ENCODE data around the gene MYO1D. TPM values are rescaled to one million over a fixed set of nuclear protein-coding genes. Genes with fewer than 3 reads are reported as not detected.

The MYO1D gene
- total RNA-seq, 1 experiment from 2014 or later, result 1.3 TPM

DNA sequence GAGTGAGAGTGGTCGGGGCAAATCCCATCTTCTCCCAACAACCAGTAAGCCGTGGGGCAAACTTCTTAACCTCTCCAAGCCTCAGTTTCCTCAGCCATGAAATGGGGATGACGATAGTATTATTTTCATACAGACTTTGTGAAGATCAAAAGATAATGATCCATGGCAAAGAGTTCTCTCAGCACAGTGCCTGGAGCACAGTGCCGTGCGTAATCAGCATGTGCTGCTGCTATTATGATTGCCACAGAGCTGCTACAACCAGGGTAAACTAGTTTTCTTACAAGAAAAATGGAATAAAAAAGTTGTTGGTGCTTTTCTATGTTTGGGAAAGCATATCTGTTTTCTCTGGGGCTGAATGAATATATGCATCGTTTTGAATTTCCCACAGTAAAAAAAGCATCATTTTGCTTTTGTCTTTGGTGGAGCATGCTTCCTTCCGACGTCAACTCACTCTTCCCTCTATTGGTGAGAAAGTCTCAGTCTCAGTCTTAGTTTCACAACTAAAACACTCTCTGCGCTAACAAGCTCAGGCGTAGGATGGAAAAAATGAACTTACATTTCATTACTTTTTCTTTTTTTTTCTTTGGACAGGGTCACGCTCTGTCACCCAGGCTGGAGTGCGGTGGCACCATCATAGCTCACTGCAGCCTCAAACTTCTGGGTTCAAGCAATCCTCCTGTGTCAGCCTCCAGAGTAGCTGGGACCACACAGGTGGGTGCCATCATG lies 352.9 kb downstream of the MYO1D start:
- POLR2A ChIA-PET, result interaction anchor here (0.6 kb wide), 1 partner anchor 246 kb away, joined by 3 read pairs; no protein-coding TSS in a partner anchor
- no peaks in the 10 kb centered on the region for H3K36me3 ChIP-seq (ENCODE audit: control insufficient read depth, insufficient read depth, low read length)
- H3K9me3 ChIP-seq (ENCODE audit: control insufficient read depth, insufficient read depth, low read depth, low read length), result no peaks in the 10 kb centered on the region
- peaks cover 4% of the 10 kb centered on the region; the same call in 1 of the 2 replicates for H3K4me1 ChIP-seq (ENCODE audit: control insufficient read depth, insufficient read depth, low read length)
- intact Hi-C loops (cut with micrococcal nuclease; ENCODE audit: unreplicated experiment) (no loop called here), in situ Hi-C loops (cut with HindIII; ENCODE audit: low pct_unique_long_range_greater_than_20kb, low sequenced_read_pairs) (no loop called here)
- ATAC-seq, result no peak
- H3K4me3 ChIP-seq (ENCODE audit: low read depth in 2 of 2, low read length in 2 of 2), result no peak overlapping the region
- H3K27ac ChIP-seq (ENCODE audit: low read length), result no peak overlapping the region
- BruUV-seq (replicated peaks), result no TSS peak
- no peak for DNase-seq (ENCODE audit: low read depth, low spot score)
- CTCF ChIA-PET, result no interaction called here
- H3K27me3 ChIP-seq (ENCODE audit: control insufficient read depth, insufficient read depth, low read length), result peaks cover 10% of the 10 kb centered on the region; the same call in 1 of the 2 replicates
- no peak for TF ChIP-seq TCF7L2 (IDR thresholded peaks at IDR 0.05; ENCODE audit: low read depth, low read length)
- no peak for TF ChIP-seq POLR2AphosphoS5 (IDR thresholded peaks at IDR 0.05; ENCODE audit: low read depth, low read length)
- TF ChIP-seq, protein P1, sequence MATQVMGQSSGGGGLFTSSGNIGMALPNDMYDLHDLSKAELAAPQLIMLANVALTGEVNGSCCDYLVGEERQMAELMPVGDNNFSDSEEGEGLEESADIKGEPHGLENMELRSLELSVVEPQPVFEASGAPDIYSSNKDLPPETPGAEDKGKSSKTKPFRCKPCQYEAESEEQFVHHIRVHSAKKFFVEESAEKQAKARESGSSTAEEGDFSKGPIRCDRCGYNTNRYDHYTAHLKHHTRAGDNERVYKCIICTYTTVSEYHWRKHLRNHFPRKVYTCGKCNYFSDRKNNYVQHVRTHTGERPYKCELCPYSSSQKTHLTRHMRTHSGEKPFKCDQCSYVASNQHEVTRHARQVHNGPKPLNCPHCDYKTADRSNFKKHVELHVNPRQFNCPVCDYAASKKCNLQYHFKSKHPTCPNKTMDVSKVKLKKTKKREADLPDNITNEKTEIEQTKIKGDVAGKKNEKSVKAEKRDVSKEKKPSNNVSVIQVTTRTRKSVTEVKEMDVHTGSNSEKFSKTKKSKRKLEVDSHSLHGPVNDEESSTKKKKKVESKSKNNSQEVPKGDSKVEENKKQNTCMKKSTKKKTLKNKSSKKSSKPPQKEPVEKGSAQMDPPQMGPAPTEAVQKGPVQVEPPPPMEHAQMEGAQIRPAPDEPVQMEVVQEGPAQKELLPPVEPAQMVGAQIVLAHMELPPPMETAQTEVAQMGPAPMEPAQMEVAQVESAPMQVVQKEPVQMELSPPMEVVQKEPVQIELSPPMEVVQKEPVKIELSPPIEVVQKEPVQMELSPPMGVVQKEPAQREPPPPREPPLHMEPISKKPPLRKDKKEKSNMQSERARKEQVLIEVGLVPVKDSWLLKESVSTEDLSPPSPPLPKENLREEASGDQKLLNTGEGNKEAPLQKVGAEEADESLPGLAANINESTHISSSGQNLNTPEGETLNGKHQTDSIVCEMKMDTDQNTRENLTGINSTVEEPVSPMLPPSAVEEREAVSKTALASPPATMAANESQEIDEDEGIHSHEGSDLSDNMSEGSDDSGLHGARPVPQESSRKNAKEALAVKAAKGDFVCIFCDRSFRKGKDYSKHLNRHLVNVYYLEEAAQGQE (IDR thresholded peaks at IDR 0.05; ENCODE audit: insufficient read depth in 1 of 2, low read depth in 2 of 2, low read length in 1 of 2), result no peak
- no peak for TF ChIP-seq SIN3A (IDR thresholded peaks at IDR 0.05; ENCODE audit: borderline replicate concordance, insufficient read depth, low read depth, low read length)
- TF ChIP-seq, protein P2, sequence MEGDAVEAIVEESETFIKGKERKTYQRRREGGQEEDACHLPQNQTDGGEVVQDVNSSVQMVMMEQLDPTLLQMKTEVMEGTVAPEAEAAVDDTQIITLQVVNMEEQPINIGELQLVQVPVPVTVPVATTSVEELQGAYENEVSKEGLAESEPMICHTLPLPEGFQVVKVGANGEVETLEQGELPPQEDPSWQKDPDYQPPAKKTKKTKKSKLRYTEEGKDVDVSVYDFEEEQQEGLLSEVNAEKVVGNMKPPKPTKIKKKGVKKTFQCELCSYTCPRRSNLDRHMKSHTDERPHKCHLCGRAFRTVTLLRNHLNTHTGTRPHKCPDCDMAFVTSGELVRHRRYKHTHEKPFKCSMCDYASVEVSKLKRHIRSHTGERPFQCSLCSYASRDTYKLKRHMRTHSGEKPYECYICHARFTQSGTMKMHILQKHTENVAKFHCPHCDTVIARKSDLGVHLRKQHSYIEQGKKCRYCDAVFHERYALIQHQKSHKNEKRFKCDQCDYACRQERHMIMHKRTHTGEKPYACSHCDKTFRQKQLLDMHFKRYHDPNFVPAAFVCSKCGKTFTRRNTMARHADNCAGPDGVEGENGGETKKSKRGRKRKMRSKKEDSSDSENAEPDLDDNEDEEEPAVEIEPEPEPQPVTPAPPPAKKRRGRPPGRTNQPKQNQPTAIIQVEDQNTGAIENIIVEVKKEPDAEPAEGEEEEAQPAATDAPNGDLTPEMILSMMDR (IDR thresholded peaks at IDR 0.05), result no peak

DNA sequence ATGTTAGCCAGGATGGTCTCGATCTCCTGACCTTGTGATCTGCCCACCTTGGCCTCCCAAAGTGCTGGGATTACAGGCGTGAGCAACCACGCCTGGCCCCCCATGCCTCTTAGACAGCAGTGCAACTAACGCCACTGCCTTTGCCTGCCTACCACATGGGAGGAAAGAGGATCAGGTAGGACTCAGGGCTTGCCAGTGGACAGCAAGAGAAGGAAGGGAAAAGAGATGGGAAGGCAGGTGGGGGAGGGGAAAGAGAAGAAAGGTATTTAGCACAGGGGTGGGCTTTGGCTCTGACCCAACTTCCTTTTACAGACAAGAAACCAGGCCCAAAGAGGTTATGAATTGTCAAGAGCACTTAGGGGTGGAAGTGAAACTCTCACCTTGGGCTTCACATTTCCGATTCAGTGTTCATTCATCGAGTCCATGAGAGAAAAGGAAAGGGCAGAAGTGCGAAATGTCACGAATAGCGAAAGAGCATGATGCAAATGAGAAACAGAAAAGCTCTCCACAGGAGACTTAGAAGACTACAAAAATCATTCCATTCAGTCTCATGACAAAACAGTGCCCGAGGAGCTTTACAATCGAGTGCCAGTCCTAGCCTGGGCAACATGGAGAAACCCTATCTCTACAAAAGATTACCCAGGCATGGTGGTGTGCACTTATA lies 353.8 kb downstream of the MYO1D start:
- no peak for ATAC-seq
- no peak for DNase-seq (ENCODE audit: low read depth, low spot score)
- intact Hi-C loops (cut with micrococcal nuclease; ENCODE audit: unreplicated experiment) (no loop called here), in situ Hi-C loops (cut with HindIII; ENCODE audit: low pct_unique_long_range_greater_than_20kb, low sequenced_read_pairs) (no loop called here)
- H3K27me3 ChIP-seq (ENCODE audit: control insufficient read depth, insufficient read depth, low read length), result peaks cover 16% of the 10 kb centered on the region
- no peak overlapping the region for H3K27ac ChIP-seq (ENCODE audit: low read length)
- no TSS peak for BruUV-seq (replicated peaks)
- no peaks in the 10 kb centered on the region for H3K36me3 ChIP-seq (ENCODE audit: control insufficient read depth, insufficient read depth, low read length)
- H3K4me1 ChIP-seq (ENCODE audit: control insufficient read depth, insufficient read depth, low read length), result peaks cover 8% of the 10 kb centered on the region; the same call in 1 of the 2 replicates
- H3K4me3 ChIP-seq (ENCODE audit: low read depth in 2 of 2, low read length in 2 of 2), result no peak overlapping the region
- POLR2A ChIA-PET, result no interaction called here
- CTCF ChIA-PET, result no interaction called here
- no peaks in the 10 kb centered on the region for H3K9me3 ChIP-seq (ENCODE audit: control insufficient read depth, insufficient read depth, low read depth, low read length)
- TF ChIP-seq POLR2AphosphoS5 (IDR thresholded peaks at IDR 0.05; ENCODE audit: low read depth, low read length), result no peak
- TF ChIP-seq, protein P1 (IDR thresholded peaks at IDR 0.05; ENCODE audit: insufficient read depth in 1 of 2, low read depth in 2 of 2, low read length in 1 of 2), result no peak
- no peak for TF ChIP-seq TCF7L2 (IDR thresholded peaks at IDR 0.05; ENCODE audit: low read depth, low read length)
- TF ChIP-seq, protein P2 (IDR thresholded peaks at IDR 0.05), result no peak
- TF ChIP-seq SIN3A (IDR thresholded peaks at IDR 0.05; ENCODE audit: borderline replicate concordance, insufficient read depth, low read depth, low read length), result no peak

All from Panc1 (cell line).